Keratinocyte (primary cell): ENCODE results near the gene EMP2. TPM values are rescaled to one million over a fixed set of nuclear protein-coding genes. Genes with fewer than 3 reads are reported as not detected.

ENCODE experiments used
- DNase-seq: peaks from one replicate; pipeline ENCODE4 v3.0.0-alpha.2; 2011; ENCODE audit warnings: low read depth, missing footprints, low spot score
- FAIRE-seq: peaks from 2 replicates; lab custom pipeline; 2011; peaks lifted over from hg19 to GRCh38; lab: Jason Lieb, UNC
- H2AFZ ChIP-seq: 2 replicates; pipeline ENCODE4 v1.6.0; 2012; ENCODE audit warnings: low read length, control low read depth, inconsistent platforms; ENCODE audit not compliant: control insufficient read depth
- H3K27ac ChIP-seq: 2 replicates; pipeline ENCODE4 v1.5.1; 2011; ENCODE audit warnings: low read length; ENCODE audit not compliant: control insufficient read depth, insufficient read depth
- H3K27me3 ChIP-seq: 3 replicates; pipeline ENCODE4 v1.6.0; 2011; ENCODE audit warnings: low read length; ENCODE audit not compliant: control insufficient read depth, insufficient read depth; ENCODE audit errors: extremely low read depth
- H3K36me3 ChIP-seq, 2 experiments: 2 replicates in 1 of 2; 3 replicates in 1 of 2; pipeline ENCODE4 v1.5.1; 2011; ENCODE audit warnings: low read length in 2 of 2, mild to moderate bottlenecking in 1 of 2; ENCODE audit not compliant: control insufficient read depth in 2 of 2, insufficient read depth in 2 of 2; ENCODE audit errors: extremely low read depth in 1 of 2
- H3K4me1 ChIP-seq: 3 replicates; pipeline ENCODE4 v1.5.1; 2011; ENCODE audit warnings: low read length; ENCODE audit not compliant: control insufficient read depth, insufficient read depth; ENCODE audit errors: extremely low read depth
- H3K4me2 ChIP-seq: 3 replicates; pipeline ENCODE4 v1.6.0; 2011; ENCODE audit warnings: low read depth, low read length; ENCODE audit not compliant: control insufficient read depth, insufficient read depth; ENCODE audit errors: extremely low read depth
- H3K4me3 ChIP-seq, 3 experiments: fragments of 200-600 bp in 1 of 3; sonication (generic) in 1 of 3; 2 replicates in 2 of 3; 3 replicates in 1 of 3; pipeline ENCODE4 v1.5.1; 2011 to 2016; ENCODE audit warnings: low read length in 3 of 3, mild to moderate bottlenecking in 3 of 3, control low read depth in 2 of 3, inconsistent platforms in 1 of 3, low read depth in 1 of 3, mixed read lengths in 1 of 3, mixed run types in 1 of 3, moderate library complexity in 1 of 3; ENCODE audit not compliant: control insufficient read depth in 2 of 3, insufficient read depth in 2 of 3; ENCODE audit errors: extremely low read depth in 1 of 3
- H3K79me2 ChIP-seq: 2 replicates; pipeline ENCODE4 v1.6.0; 2012; ENCODE audit warnings: low read length; ENCODE audit not compliant: control insufficient read depth, insufficient read depth
- H3K9ac ChIP-seq: 3 replicates; pipeline ENCODE4 v1.6.0; 2011; ENCODE audit warnings: low read length; ENCODE audit not compliant: control insufficient read depth, insufficient read depth; ENCODE audit errors: extremely low read depth
- H3K9me1 ChIP-seq: 3 replicates; pipeline ENCODE4 v1.6.0; 2011; ENCODE audit warnings: low read length; ENCODE audit not compliant: control insufficient read depth, insufficient read depth; ENCODE audit errors: extremely low read depth
- H3K9me3 ChIP-seq: 2 replicates; pipeline ENCODE4 v1.5.1; 2012; ENCODE audit warnings: low read depth, low read length; ENCODE audit not compliant: control insufficient read depth
- H4K20me1 ChIP-seq: 3 replicates; pipeline ENCODE4 v1.6.0; 2011; ENCODE audit warnings: low read length; ENCODE audit not compliant: control insufficient read depth, insufficient read depth; ENCODE audit errors: extremely low read depth
- EZH2 ChIP-seq: IDR thresholded peaks from one replicate; pipeline ENCODE4 v1.6.1; 2012; ENCODE audit warnings: inconsistent platforms, mild to moderate bottlenecking, low read length, moderate library complexity
- dilution Hi-C: fragments of 300-500 bp; cut with MboI; formaldehyde crosslinking; loops from one replicate; pipeline ENCODE4 v1.7.0; 2020; ENCODE audit warnings: low sequenced_read_pairs; ENCODE audit not compliant: extremely low pct_ligation_motif_present
- polyA plus RNA-seq, 5 experiments: library from polyadenylated mRNA; depleted of rRNA in 3 of 5; stranded (reverse) in 3 of 5; stranded (forward) in 1 of 5; unstranded in 1 of 5; fragments of >200 nt; gene quantifications; 1 replicate in 1 of 5; 2 replicates in 3 of 5; 3 replicates in 1 of 5; pipeline versions ENCODE4 v1.2.1 to v1.2.3, GENCODE V29; 2011 to 2012; ENCODE audit warnings: missing spikeins in 2 of 5, low read depth in 1 of 5, low replicate concordance in 1 of 5
- TF ChIP-seq, protein P1 (sequence below), 3 experiments: IDR thresholded peaks in 1 of 3; conservative IDR thresholded peaks in 1 of 3; optimal IDR thresholded peaks in 1 of 3; 2 replicates in 2 of 3; 3 replicates in 1 of 3; pipeline versions ENCODE3 to v1.5.1; 2011; ENCODE audit warnings: low read length in 3 of 3, mild to moderate bottlenecking in 3 of 3, moderate library complexity in 2 of 3, control low read depth in 1 of 3, inconsistent platforms in 1 of 3; ENCODE audit not compliant: insufficient read depth in 2 of 3; ENCODE audit errors: extremely low read depth in 1 of 3

EMP2 gene
- polyA plus RNA-seq, 1 donor (not counting 4 experiments of a cell fraction or from before 2014, with no cell fraction given), result 19.1 TPM

DNA sequence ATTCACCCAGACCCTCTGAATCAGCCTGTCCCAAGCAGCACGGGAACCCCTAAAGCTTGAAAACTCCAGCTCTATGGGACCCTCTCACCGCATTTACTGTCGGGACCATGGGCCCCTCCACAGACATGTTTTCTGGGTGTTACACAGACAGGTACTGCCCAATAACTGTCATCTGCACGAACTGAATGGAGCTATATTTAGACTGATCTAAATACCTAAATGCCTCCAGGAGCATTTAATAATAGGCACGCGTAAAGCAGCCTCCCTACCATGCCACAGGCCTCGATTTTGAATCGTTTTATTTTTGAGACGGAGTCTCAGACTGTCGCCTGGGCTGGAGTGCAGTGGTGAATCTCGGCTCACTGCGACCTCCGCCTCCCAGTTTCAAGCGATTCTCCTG is 49.7 kb downstream of the EMP2 start:
- Histone ChIP-seq H3K27me3 (no peaks in the 10 kb centered on the region), H3K4me3 (no peak overlapping the region), H3K4me1 (no peaks in the 10 kb centered on the region), H3K9me3 (no peaks in the 10 kb centered on the region), H3K79me2 (no peaks in the 10 kb centered on the region), H3K9me1 (no peaks in the 10 kb centered on the region), H4K20me1 (no peaks in the 10 kb centered on the region), H3K9ac (no peak overlapping the region), H2AFZ (no peak overlapping the region), H3K27ac (no peak overlapping the region), H3K4me2 (no peak overlapping the region), H3K36me3 (peaks cover 0 to 9% of the 10 kb centered on the region in 2 experiments)
- FAIRE-seq (no peak), DNase-seq (no peak)
- dilution Hi-C loops, result no loop called here
- no peak for TF ChIP-seq EZH2
- TF ChIP-seq, protein P1, sequence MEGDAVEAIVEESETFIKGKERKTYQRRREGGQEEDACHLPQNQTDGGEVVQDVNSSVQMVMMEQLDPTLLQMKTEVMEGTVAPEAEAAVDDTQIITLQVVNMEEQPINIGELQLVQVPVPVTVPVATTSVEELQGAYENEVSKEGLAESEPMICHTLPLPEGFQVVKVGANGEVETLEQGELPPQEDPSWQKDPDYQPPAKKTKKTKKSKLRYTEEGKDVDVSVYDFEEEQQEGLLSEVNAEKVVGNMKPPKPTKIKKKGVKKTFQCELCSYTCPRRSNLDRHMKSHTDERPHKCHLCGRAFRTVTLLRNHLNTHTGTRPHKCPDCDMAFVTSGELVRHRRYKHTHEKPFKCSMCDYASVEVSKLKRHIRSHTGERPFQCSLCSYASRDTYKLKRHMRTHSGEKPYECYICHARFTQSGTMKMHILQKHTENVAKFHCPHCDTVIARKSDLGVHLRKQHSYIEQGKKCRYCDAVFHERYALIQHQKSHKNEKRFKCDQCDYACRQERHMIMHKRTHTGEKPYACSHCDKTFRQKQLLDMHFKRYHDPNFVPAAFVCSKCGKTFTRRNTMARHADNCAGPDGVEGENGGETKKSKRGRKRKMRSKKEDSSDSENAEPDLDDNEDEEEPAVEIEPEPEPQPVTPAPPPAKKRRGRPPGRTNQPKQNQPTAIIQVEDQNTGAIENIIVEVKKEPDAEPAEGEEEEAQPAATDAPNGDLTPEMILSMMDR (optimal IDR thresholded peaks at IDR 0.05 in 1 of 3, IDR thresholded peaks at IDR 0.05 in 1 of 3, conservative IDR thresholded peaks at IDR 0.05 in 1 of 3; ENCODE audit: extremely low read depth in 1 of 3, insufficient read depth in 2 of 3, low read length in 3 of 3), result no peak

DNA sequence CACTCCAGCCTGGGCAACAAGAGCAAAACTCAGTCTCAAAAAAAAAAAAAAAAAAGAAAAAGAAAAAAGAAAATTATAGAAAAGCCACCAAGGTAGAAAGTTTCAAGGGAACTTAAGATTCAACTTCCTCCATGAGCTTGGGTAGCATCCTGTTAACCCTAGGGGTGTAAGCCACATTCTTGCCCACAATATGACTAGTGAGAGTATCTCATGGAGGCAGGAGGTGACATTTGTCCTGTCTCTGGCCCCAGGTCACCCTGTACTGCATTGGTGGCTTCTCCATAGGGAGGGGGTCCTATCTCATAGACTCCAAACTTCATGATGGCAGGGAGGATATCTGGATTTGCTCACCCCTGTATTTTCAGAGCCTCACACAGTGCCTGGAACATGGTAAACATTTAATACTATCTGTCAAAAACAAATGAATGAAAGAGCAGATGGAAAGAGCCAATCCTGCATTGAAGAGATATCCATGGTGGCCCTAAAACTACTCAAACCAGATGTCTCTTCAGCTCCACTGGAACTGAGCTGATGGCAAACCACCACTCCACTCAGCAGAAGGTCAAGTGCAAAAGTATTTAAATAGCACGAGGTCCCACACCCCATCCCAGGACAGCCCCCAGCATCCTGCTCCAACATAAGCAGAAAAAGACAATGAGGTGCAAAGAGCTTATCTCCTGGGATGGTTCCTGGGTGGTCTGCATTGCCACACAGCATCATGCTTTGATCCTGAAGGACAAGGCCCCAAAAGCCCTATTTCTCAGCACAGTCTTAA is 50.3 kb downstream of the EMP2 start:
- H3K4me2 ChIP-seq, result no peak overlapping the region
- no peak for FAIRE-seq
- dilution Hi-C loops, result no loop called here
- H4K20me1 ChIP-seq, result no peaks in the 10 kb centered on the region
- no peaks in the 10 kb centered on the region for H3K9me3 ChIP-seq
- H3K4me3 ChIP-seq, result no peak overlapping the region
- H3K9ac ChIP-seq, result no peak overlapping the region
- H2AFZ ChIP-seq, result no peak overlapping the region
- H3K79me2 ChIP-seq, result no peaks in the 10 kb centered on the region
- no peaks in the 10 kb centered on the region for H3K9me1 ChIP-seq
- H3K4me1 ChIP-seq, result no peaks in the 10 kb centered on the region
- H3K27ac ChIP-seq, result no peak overlapping the region
- TF ChIP-seq EZH2, result no peak
- TF ChIP-seq, protein P1 (optimal IDR thresholded peaks at IDR 0.05 in 1 of 3, IDR thresholded peaks at IDR 0.05 in 1 of 3, conservative IDR thresholded peaks at IDR 0.05 in 1 of 3; ENCODE audit: extremely low read depth in 1 of 3, insufficient read depth in 2 of 3, low read length in 3 of 3), result no peak
- H3K27me3 ChIP-seq, result no peaks in the 10 kb centered on the region
- DNase-seq, result no peak
- H3K36me3 ChIP-seq, result peaks cover 0 to 9% of the 10 kb centered on the region in 2 experiments
